WERI-Rb-1 (cell line): Measurements from ENCODE around the gene ZSWIM3.

Experiments used
- DNase-seq: peaks from one replicate; pipeline ENCODE4 v3.0.0-alpha.2; 2020
- H3K27ac ChIP-seq: fragments of 250-450 bp; sonication (Bioruptor Pico); 2 replicates; pipeline ENCODE4 v1.5.1; 2020; ENCODE audit warnings: mild to moderate bottlenecking, moderate library complexity
- H3K27me3 ChIP-seq: fragments of 250-450 bp; sonication (Bioruptor Pico); 2 replicates; pipeline ENCODE4 v1.5.1; 2021; ENCODE audit warnings: mild to moderate bottlenecking, low read depth, moderate library complexity; ENCODE audit not compliant: insufficient read depth, severe bottlenecking
- H3K36me3 ChIP-seq: fragments of 250-450 bp; sonication (Bioruptor Pico); 2 replicates; pipeline ENCODE4 v1.5.1; 2020; ENCODE audit warnings: mild to moderate bottlenecking, moderate library complexity
- H3K4me3 ChIP-seq: 2 replicates; pipeline ENCODE4 v1.5.1; 2011; ENCODE audit warnings: low read depth, mild to moderate bottlenecking, control low read depth, low read length
- H3K9me3 ChIP-seq: fragments of 250-450 bp; sonication (Bioruptor Pico); 2 replicates; pipeline ENCODE4 v1.5.1; 2021; ENCODE audit warnings: mild to moderate bottlenecking, moderate library complexity; ENCODE audit not compliant: severe bottlenecking
- CTCF ChIP-seq: IDR thresholded peaks from 2 replicates; pipeline ENCODE4 v1.5.1; 2011; ENCODE audit warnings: low read depth, mild to moderate bottlenecking, control low read depth, inconsistent platforms, low read length

ZSWIM3 gene

GRCh38 chr20:45835329-45835765 is 22.1 kb upstream of the ZSWIM3 start:
- H3K36me3 ChIP-seq: peaks cover 8% of the 10 kb centered on the region; the same call in 1 of the 2 replicates
- TF ChIP-seq CTCF: no peak
- no peaks in the 10 kb centered on the region for H3K9me3 ChIP-seq
- no peaks in the 10 kb centered on the region for H3K27me3 ChIP-seq
- DNase-seq: no peak
- H3K27ac ChIP-seq: no peak overlapping the region
- no peak overlapping the region for H3K4me3 ChIP-seq

- no peak for DNase-seq
- Histone ChIP-seq H3K9me3 (no peaks in the 10 kb centered on the region), H3K36me3 (peaks cover 8% of the 10 kb centered on the region; the same call in 1 of the 2 replicates), H3K27ac (no peak overlapping the region), H3K27me3 (no peaks in the 10 kb centered on the region), H3K4me3 (no peak overlapping the region)
- no peak for TF ChIP-seq CTCF
These were observed 21.6 kb upstream of the ZSWIM3 start for GRCh38 chr20:45835825-45836224.

- DNase-seq: no peak
These were observed 20.6 kb upstream of the ZSWIM3 start for GRCh38 chr20:45836841-45837240.

GRCh38 chr20:45840700-45841198 is 16.7 kb upstream of the ZSWIM3 start:
- Histone ChIP-seq H3K27ac (no peak overlapping the region), H3K36me3 (peaks cover 29% of the 10 kb centered on the region), H3K9me3 (no peaks in the 10 kb centered on the region), H3K27me3 (no peaks in the 10 kb centered on the region), H3K4me3 (no peak overlapping the region)
- DNase-seq: no peak
- no peak for TF ChIP-seq CTCF

More at GRCh38 chr20:45836841-45837240, 20.6 kb upstream of the ZSWIM3 start:
- TF ChIP-seq CTCF: no peak
- no peaks in the 10 kb centered on the region for H3K27me3 ChIP-seq
- no peak overlapping the region for H3K4me3 ChIP-seq
- no peaks in the 10 kb centered on the region for H3K9me3 ChIP-seq
- H3K27ac ChIP-seq: no peak overlapping the region
- H3K36me3 ChIP-seq: peaks cover 16% of the 10 kb centered on the region; the same call in 1 of the 2 replicates

GRCh38 chr20:45841407-45842129 is 15.8 kb upstream of the ZSWIM3 start:
- Histone ChIP-seq H3K9me3 (no peaks in the 10 kb centered on the region), H3K27ac (no peak overlapping the region), H3K27me3 (no peaks in the 10 kb centered on the region), H3K4me3 (no peak overlapping the region), H3K36me3 (peaks cover 34% of the 10 kb centered on the region)
- TF ChIP-seq CTCF: no peak
- no peak for DNase-seq
